Measurements from ENCODE around the gene DGKH. TPM values are rescaled to one million over a fixed set of nuclear protein-coding genes. Genes with fewer than 3 reads are reported as not detected.

Gene DGKH
- polyA plus RNA-seq, 3 donors = 5.1 to 10.1 (median 9.6) TPM

- no peak for DNase-seq
Observed at GRCh38 chr13:42228527-42228926, 180.1 kb downstream of the DGKH start.

- DNase-seq = no peak
Observed at GRCh38 chr13:42229287-42229686, 180.8 kb downstream of the DGKH start.

- DNase-seq = no peak
Observed at GRCh38 chr13:42232671-42233070, 184.2 kb downstream of the DGKH start.

- DNase-seq = no peak
Observed at GRCh38 chr13:42233726-42234125, 185.3 kb downstream of the DGKH start.

GRCh38 chr13:42239161-42239560 is 190.7 kb downstream of the DGKH start:
- no peak for DNase-seq

GRCh38 chr13:42239644-42240043 is 191.2 kb downstream of the DGKH start:
- DNase-seq = no peak

- no peak for DNase-seq
Observed at GRCh38 chr13:42246541-42246940, 198.1 kb downstream of the DGKH start.

- DNase-seq = no peak
Observed at GRCh38 chr13:42247883-42248282, 199.4 kb downstream of the DGKH start.

- DNase-seq = no peak
Observed at GRCh38 chr13:42255886-42256285, 207.4 kb downstream of the DGKH start.

GRCh38 chr13:42258747-42259146 is 210.3 kb downstream of the DGKH start:
- DNase-seq = no peak

GRCh38 chr13:42259515-42259914 is 211.1 kb downstream of the DGKH start:
- no peak for DNase-seq

- DNase-seq = no peak
Observed at GRCh38 chr13:42260903-42261654, 212.6 kb downstream of the DGKH start.

GRCh38 chr13:42266473-42266872 is 218.0 kb downstream of the DGKH start:
- peak; percentile 42 for DNase-seq

GRCh38 chr13:42270160-42270856 is 221.9 kb downstream of the DGKH start:
- DNase-seq = no peak

- DNase-seq = no peak
Observed at GRCh38 chr13:42270857-42271215, 222.4 kb downstream of the DGKH start.

- peak; percentile 97 for DNase-seq
Observed at GRCh38 chr13:42271337-42272114, 223.1 kb downstream of the DGKH start.

- DNase-seq = peak; percentile 70
Observed at GRCh38 chr13:42272115-42272803, 223.8 kb downstream of the DGKH start, which contains the start of gene AKAP11. TSS of gene AKAP11 (plus strand) at chr13:42272152. CDS start at chr13:42286349, 14,197 bp downstream.

GRCh38 chr13:42272804-42273175 is 224.3 kb downstream of the DGKH start:
- no peak for DNase-seq

- DNase-seq = no peak
Observed at GRCh38 chr13:42274386-42275097, 226.1 kb downstream of the DGKH start.

- no peak for DNase-seq
Observed at GRCh38 chr13:42275098-42275471, 226.6 kb downstream of the DGKH start.

GRCh38 chr13:42275506-42275905 is 227.1 kb downstream of the DGKH start:
- DNase-seq = no peak

All from renal pelvis (tissue), 4 donors.